ENCODE results near the gene CRABP2. TPM values are rescaled to one million over a fixed set of nuclear protein-coding genes. Genes with fewer than 3 reads are reported as not detected.

CRABP2 gene
- total RNA-seq, 1 experiment from 2014 or later = 209 TPM

GRCh38 chr1:156741481-156741983, 36.1 kb upstream of the CRABP2 start:
- Histone ChIP-seq H3K4me2 (ENCODE audit: low read length) (peak overlapping the region; percentile 72), H3K9me2 (ENCODE audit: insufficient read depth) (no peaks in the 10 kb centered on the region), H3K27ac (ENCODE audit: low read depth, low read length) (peak overlapping the region; percentile 69), H2AFZ (ENCODE audit: low read depth, low read length, poor library complexity, severe bottlenecking) (no peak overlapping the region), H3K27me3 (ENCODE audit: insufficient read depth, low read length) (no peaks in the 10 kb centered on the region), H3K79me2 (ENCODE audit: insufficient read depth, low read length) (peaks cover 59% of the 10 kb centered on the region), H3K36me3 (ENCODE audit: control insufficient read depth in 1 of 2, insufficient read depth in 2 of 2, low read length in 2 of 2) (peaks cover 21 to 40% of the 10 kb centered on the region in 2 experiments; a peak in 3 of 4 replicates), H3K9ac (ENCODE audit: low read length) (peak overlapping the region; percentile 40), H3K4me3 (replicated peaks in 1 of 2; ENCODE audit: low read depth in 1 of 2, low read length in 2 of 2) (peak overlapping the region; percentile 38 to 80), H3K9me3 (ENCODE audit: control insufficient read depth in 1 of 2, insufficient read depth in 1 of 2, low read depth in 1 of 2, low read length in 2 of 2) (no peaks in the 10 kb centered on the region), H4K20me1 (ENCODE audit: insufficient read depth) (no peaks in the 10 kb centered on the region), H3K4me1 (ENCODE audit: control insufficient read depth in 1 of 2, insufficient read depth in 2 of 2, low read length in 2 of 2) (peaks cover 18 to 35% of the 10 kb centered on the region in 2 experiments)
- intact Hi-C loops (cut with micrococcal nuclease) = loop anchor here (1.0 to 10.0 kb wide), 3 partner anchors 13 to 237 kb away; partner anchors contain the start of genes ISG20L2, MEF2D, METTL25B and PRCC
- ChIA-PET RAD21 (ENCODE audit: low non-redundant PET in 1 of 2, low total read pairs in 2 of 2, uncharacterized antibody in 2 of 2, unreplicated experiment in 2 of 2) (interaction anchor here (0.8 to 1.6 kb wide), 6 partner anchors 13 to 52 kb away, joined by 3 to 5 read pairs (median 4); partner anchors contain the start of genes PRCC (in 2 of the 2), ISG20L2 (in 1 of the 2) and METTL25B (in 1 of the 2)), CTCF (interaction anchor here (0.9 to 1.6 kb wide), 7 partner anchors 10 to 186 kb away, joined by 3 to 21 read pairs (median 7); partner anchors contain the start of genes HDGF, METTL25B and PRCC), POLR2A (interaction anchor here (0.6 to 1.6 kb wide), 12 partner anchors 8 to 118 kb away, joined by 3 to 28 read pairs (median 4); partner anchors contain the start of genes CRABP2, HDGF, ISG20L2 and METTL25B)
- ATAC-seq = peak; percentile 1; the same call in 1 of the 2 replicates
- TF ChIP-seq FOSL1 (IDR thresholded peaks at IDR 0.05; ENCODE audit: low read depth) (no peak), EGR1 (IDR thresholded peaks at IDR 0.05; ENCODE audit: low read depth) (no peak), ELF1 (IDR thresholded peaks at IDR 0.05; ENCODE audit: borderline replicate concordance, low read depth) (no peak), EZH2phosphoT487 (IDR thresholded peaks at IDR 0.05; ENCODE audit: borderline replicate concordance) (no peak), SP1 (IDR thresholded peaks at IDR 0.05; ENCODE audit: low read depth) (no peak), CBX3 (IDR thresholded peaks at IDR 0.05; ENCODE audit: low read depth) (no peak), ATF3 (IDR thresholded peaks at IDR 0.05) (no peak)
- no peak for DNase-seq (ENCODE audit: low read depth, low spot score)
- BruUV-seq (replicated peaks) = TSS peak; percentile 75

Data from HCT116 (cell line).